HEK293T (cell line): ENCODE data around the gene STON1.
"Not testable (repeated sequence)": the region's sequence is repeated elsewhere in the genome, so short reads cannot be mapped to it uniquely, and the experiment has no call there.

Source experiments
- CTCF ChIA-PET: fragments of 350-600 bp; formaldehyde crosslinking; extraction: SDS; loops from one replicate; lab custom pipeline; 2021; ENCODE audit warnings: antibody characterized with exemption, inconsistent platforms; lab: Yijun Ruan, JAX
- POLR2A ChIA-PET: fragments of 350-600 bp; formaldehyde crosslinking; extraction: SDS; loops from one replicate; lab custom pipeline; 2020; ENCODE audit warnings: antibody characterized with exemption, inconsistent platforms; lab: Yijun Ruan, JAX
- DNase-seq: peaks from one replicate; pipeline ENCODE4 v3.0.0; 2012; ENCODE audit warnings: mixed read lengths; ENCODE audit errors: extremely low spot score
- ARNT ChIP-seq: fragments of 450-650 bp; IDR thresholded peaks from 2 replicates; pipeline ENCODE4 v1.6.1; 2017; ENCODE audit warnings: mild to moderate bottlenecking
- BHLHE40 ChIP-seq: fragments of 450-650 bp; IDR thresholded peaks from 2 replicates; pipeline ENCODE4 v1.6.1; 2016; ENCODE audit warnings: mild to moderate bottlenecking, moderate library complexity, borderline replicate concordance
- CTBP1 ChIP-seq: fragments of 450-650 bp; IDR thresholded peaks from 2 replicates; pipeline ENCODE4 v1.6.1; 2016; ENCODE audit warnings: borderline replicate concordance
- ELF4 ChIP-seq: fragments of 450-650 bp; IDR thresholded peaks from 2 replicates; pipeline ENCODE4 v1.6.1; 2017; ENCODE audit warnings: antibody characterized with exemption
- FOXA1 ChIP-seq: fragments of 450-650 bp; IDR thresholded peaks from 2 replicates; pipeline ENCODE4 v1.6.1; 2016; ENCODE audit warnings: mild to moderate bottlenecking
- FOXK2 ChIP-seq: fragments of 450-650 bp; IDR thresholded peaks from 2 replicates; pipeline ENCODE4 v1.6.1; 2016; ENCODE audit warnings: mild to moderate bottlenecking
- FOXM1 ChIP-seq: fragments of 450-650 bp; IDR thresholded peaks from 2 replicates; pipeline ENCODE4 v1.6.1; 2017; ENCODE audit warnings: mild to moderate bottlenecking, borderline replicate concordance
- HDGF ChIP-seq: fragments of 450-650 bp; IDR thresholded peaks from 2 replicates; pipeline ENCODE4 v1.6.1; 2017; ENCODE audit warnings: antibody characterized with exemption, borderline replicate concordance
- L3MBTL2 ChIP-seq: fragments of 450-650 bp; conservative IDR thresholded peaks from 2 replicates; pipeline ENCODE4 v1.6.1; 2016; ENCODE audit warnings: mild to moderate bottlenecking
- LEF1 ChIP-seq: fragments of 450-650 bp; IDR thresholded peaks from 2 replicates; pipeline ENCODE4 v1.6.1; 2017; ENCODE audit warnings: mild to moderate bottlenecking, borderline replicate concordance
- NFRKB ChIP-seq: fragments of 450-650 bp; IDR thresholded peaks from 2 replicates; pipeline ENCODE4 v1.6.1; 2016; ENCODE audit warnings: mild to moderate bottlenecking, moderate library complexity
- PKNOX1 ChIP-seq: fragments of 450-650 bp; IDR thresholded peaks from 2 replicates; pipeline ENCODE4 v1.6.1; 2016
- SP1 ChIP-seq: fragments of 450-650 bp; IDR thresholded peaks from 2 replicates; pipeline ENCODE4 v1.6.1; 2017
- SUZ12 ChIP-seq: fragments of 450-650 bp; IDR thresholded peaks from 2 replicates; pipeline ENCODE4 v1.6.1; 2016; ENCODE audit warnings: mild to moderate bottlenecking
- TARDBP ChIP-seq: fragments of 450-650 bp; IDR thresholded peaks from 2 replicates; pipeline ENCODE4 v1.6.1; 2016
- ZNF384 ChIP-seq: fragments of 450-650 bp; IDR thresholded peaks from 2 replicates; pipeline ENCODE4 v1.6.1; 2016

STON1 gene

DNA sequence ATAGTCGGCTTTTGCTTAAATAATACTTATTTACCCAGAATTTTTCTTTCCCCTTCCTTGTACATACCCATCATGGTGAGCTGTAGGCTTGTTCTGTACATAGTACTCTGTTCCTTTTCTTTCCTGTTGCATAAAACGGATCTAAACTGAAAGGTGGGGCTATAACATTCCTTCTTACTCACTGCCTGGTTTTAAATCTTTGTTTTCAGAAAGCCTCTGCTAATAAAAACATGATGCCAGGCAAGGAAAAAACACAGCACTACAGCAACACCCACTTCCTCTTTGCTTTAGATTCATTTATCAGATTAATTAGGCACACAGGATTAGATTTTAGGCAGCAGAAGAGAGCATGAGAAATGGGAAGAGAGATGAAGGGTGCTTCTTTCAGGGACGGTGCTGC lies 19.6 kb upstream of the STON1 start:
- ChIA-PET CTCF (no interaction called here), POLR2A (no interaction called here)
- no peak for DNase-seq
- no peak for TF ChIP-seq LEF1
- no peak for TF ChIP-seq FOXK2
- no peak for TF ChIP-seq HDGF
- no peak for TF ChIP-seq PKNOX1
- TF ChIP-seq NFRKB, result no peak
- TF ChIP-seq ARNT, result no peak
- TF ChIP-seq SP1, result no peak
- TF ChIP-seq ZNF384, result no peak
- no peak for TF ChIP-seq L3MBTL2
- TF ChIP-seq ELF4, result no peak
- TF ChIP-seq SUZ12, result no peak
- TF ChIP-seq CTBP1, result no peak
- no peak for TF ChIP-seq TARDBP
- TF ChIP-seq FOXA1, result no peak
- TF ChIP-seq BHLHE40, result no peak
- TF ChIP-seq FOXM1, result no peak

DNA sequence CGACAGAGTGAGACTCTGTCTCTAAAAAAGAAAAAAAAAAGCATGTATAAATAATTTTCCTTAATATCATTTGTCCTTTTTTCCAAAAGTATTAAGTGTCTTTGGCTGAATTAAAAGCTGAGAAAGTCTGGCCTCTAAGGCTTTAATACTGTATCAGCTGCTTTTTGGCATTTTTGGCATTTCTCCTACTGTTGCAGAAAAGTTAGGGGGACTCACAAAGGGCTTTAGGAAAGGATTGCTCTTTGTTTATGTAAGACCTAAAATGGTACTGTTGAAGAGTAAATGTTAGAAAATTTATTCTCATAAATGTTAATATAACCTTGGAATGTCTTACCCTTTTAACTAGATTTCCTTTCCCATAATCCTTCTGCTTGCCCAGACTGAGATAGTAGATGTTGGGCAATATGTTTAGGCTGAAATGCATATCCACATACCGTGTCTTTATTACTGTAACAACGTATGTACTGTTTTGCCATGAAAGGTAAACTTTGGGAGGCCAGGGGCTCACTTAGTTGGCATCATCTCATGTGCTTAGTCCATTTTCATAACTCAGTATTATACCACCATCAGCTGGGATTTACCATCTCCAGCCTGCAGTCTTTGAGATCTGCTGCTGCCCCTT lies 18.0 kb upstream of the STON1 start:
- TF ChIP-seq CTBP1, result no peak
- TF ChIP-seq ELF4, result no peak
- no peak for TF ChIP-seq LEF1
- TF ChIP-seq NFRKB, result no peak
- TF ChIP-seq SUZ12, result no peak
- TF ChIP-seq HDGF, result no peak
- TF ChIP-seq FOXM1, result no peak
- no peak for TF ChIP-seq FOXK2
- no peak for TF ChIP-seq SP1
- no peak for TF ChIP-seq ARNT
- no peak for TF ChIP-seq PKNOX1
- no peak for TF ChIP-seq L3MBTL2
- no peak for TF ChIP-seq ZNF384
- no peak for TF ChIP-seq BHLHE40
- ChIA-PET POLR2A (no interaction called here), CTCF (no interaction called here)
- no peak for DNase-seq

DNA sequence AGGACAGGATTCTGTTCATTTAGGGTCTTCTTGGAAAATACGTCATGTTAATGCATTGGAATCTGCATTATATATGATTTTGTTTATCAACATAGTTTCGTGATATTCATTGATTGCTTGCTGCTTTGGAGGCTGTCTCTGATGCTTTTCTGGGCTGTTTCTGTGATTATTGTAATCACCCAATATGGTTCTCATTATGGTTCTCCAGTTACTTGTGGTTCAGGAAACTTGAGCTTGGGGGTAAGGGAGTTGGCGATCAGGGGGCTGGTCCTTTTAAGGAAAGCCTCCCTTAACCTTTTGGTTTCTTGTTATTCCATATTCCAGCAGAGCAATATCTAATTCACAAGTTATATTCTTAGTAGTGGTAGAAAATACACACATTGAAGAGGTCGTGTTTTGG lies 17.4 kb upstream of the STON1 start:
- POLR2A ChIA-PET, result no interaction called here
- TF ChIP-seq CTBP1 (no peak), ELF4 (no peak), FOXK2 (no peak), FOXA1 (no peak), LEF1 (no peak)
- no peak for DNase-seq
- CTCF ChIA-PET, result no interaction called here

DNA sequence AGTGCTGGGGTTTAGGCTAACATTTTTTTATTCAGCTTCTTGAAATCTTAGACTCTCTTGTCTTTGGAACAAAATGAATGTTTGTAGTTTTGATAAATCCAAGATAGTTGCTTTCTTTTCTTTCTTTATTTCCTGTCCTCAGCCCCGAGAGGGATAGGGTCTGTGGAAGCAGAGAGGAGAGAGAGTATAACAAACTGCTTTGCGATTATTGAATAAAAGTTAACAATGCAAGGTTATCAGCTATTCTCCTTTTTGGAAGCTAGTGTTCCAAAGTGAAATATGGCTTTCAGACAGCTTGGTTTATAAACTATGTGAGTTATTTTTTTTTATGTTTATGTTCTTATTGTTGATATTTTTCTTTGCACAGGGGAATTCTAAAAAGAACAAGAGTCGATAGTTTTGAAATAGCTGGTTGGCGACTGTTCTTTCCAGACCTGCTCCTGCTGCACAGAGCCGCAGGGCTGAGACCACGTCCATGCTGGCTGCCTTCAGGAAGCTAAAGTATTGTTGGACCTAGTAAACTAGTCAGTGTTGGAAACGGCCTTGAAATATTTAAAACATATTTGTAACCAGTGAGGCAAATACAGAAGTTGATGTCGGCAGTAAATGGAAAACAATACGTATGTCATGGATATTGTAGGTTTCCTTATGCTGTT lies 15.5 kb upstream of the STON1 start:
- ChIA-PET CTCF (no interaction called here), POLR2A (no interaction called here)
- TF ChIP-seq ELF4, result no peak
- no peak for TF ChIP-seq SUZ12
- no peak for TF ChIP-seq NFRKB
- no peak for TF ChIP-seq FOXA1
- no peak for TF ChIP-seq HDGF
- no peak for TF ChIP-seq SP1
- TF ChIP-seq BHLHE40, result no peak
- no peak for TF ChIP-seq FOXK2
- TF ChIP-seq PKNOX1, result no peak
- TF ChIP-seq TARDBP, result no peak
- TF ChIP-seq L3MBTL2, result no peak
- no peak for TF ChIP-seq CTBP1
- TF ChIP-seq FOXM1, result no peak
- no peak for TF ChIP-seq LEF1
- TF ChIP-seq ARNT, result no peak
- DNase-seq, result no peak

GRCh38 chr2:48515513-48515985 lies 14.4 kb upstream of the STON1 start:
- DNase-seq, result no peak
- TF ChIP-seq ARNT (no peak), ZNF384 (no peak), HDGF (no peak), CTBP1 (no peak), FOXA1 (no peak), NFRKB (no peak)
- ChIA-PET POLR2A (no interaction called here), CTCF (interaction anchor here (0.6 kb wide), 1 partner anchor 19 kb away, joined by 3 read pairs; no protein-coding TSS in a partner anchor)

DNA sequence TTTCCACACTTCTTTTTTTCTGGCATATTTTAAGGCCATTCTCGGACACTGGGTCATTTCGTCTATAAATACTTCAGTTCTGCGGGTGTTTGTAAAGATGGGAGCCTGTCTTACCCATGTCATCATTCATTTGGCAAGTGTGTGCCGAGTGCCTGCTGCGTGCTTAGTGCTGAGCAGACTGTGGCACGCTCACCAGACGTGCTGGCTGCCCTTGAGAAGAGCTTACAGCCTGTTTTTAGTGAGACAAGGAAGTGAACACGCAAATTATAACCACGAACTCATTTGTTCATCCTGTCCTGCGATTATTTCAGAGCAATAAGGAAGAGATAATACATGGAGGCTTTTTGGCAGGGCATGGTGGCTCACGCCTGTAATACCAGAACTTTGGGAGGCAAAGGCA lies 10.4 kb upstream of the STON1 start:
- DNase-seq, result no peak
- ChIA-PET POLR2A (no interaction called here), CTCF (no interaction called here)
- TF ChIP-seq ZNF384 (no peak), FOXK2 (no peak), LEF1 (no peak), FOXM1 (no peak), L3MBTL2 (no peak), FOXA1 (no peak), ARNT (no peak), BHLHE40 (no peak), CTBP1 (no peak), TARDBP (no peak), HDGF (no peak), NFRKB (no peak), ELF4 (no peak), SUZ12 (no peak), SP1 (no peak), PKNOX1 (no peak)

DNA sequence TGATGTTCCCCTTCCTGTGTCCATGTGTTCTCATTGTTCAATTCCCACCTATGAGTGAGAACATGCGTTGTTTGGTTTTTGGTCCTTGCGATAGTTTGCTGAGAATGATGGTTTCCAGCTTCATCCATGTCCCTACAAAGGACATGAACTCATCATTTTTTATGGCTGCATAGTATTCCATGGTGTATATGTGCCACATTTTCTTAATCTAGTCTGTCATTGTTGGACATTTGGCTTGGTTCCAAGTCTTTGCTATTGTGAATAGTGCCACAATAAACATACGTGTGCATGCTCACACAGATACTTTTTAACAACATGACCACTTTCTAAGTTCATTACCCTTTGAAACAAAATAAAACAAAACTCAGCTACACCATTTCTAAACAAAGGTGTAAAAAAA lies 5.2 kb upstream of the STON1 start:
- CTCF ChIA-PET, DNase-seq, POLR2A ChIA-PET: not testable (repeated sequence)
